HUDEP-2 (cell line): ENCODE results near the gene SERHL2.
"Not testable (repeated sequence)": the region's sequence is repeated elsewhere in the genome, so short reads cannot be mapped to it uniquely, and the experiment has no call there.

Experiments used
- DNase-seq, 76 experiments: peaks; one replicate each; lab custom pipeline; 2025; ENCODE audit not compliant: unreplicated experiment in 76 of 76; lab: John Stamatoyannopoulos, UW

Gene SERHL2

DNA sequence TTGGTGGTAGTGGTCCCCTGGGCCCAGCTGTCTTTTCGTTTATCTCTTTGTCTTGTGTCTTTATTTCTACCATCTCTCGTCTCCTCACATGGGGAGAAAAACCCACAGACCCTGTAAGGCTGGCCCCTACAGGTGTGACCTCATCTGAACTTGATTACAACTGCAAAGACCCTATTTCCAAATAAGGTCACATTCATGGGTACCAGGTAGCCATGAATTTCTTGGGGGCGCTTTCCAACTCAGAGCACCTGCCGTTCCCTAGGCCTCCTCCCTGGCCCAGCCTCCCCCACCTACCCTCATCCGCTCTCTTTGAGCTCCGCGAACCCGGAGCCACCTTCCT is 20.1 kb upstream of the SERHL2 start:
- DNase-seq: no peak

DNA sequence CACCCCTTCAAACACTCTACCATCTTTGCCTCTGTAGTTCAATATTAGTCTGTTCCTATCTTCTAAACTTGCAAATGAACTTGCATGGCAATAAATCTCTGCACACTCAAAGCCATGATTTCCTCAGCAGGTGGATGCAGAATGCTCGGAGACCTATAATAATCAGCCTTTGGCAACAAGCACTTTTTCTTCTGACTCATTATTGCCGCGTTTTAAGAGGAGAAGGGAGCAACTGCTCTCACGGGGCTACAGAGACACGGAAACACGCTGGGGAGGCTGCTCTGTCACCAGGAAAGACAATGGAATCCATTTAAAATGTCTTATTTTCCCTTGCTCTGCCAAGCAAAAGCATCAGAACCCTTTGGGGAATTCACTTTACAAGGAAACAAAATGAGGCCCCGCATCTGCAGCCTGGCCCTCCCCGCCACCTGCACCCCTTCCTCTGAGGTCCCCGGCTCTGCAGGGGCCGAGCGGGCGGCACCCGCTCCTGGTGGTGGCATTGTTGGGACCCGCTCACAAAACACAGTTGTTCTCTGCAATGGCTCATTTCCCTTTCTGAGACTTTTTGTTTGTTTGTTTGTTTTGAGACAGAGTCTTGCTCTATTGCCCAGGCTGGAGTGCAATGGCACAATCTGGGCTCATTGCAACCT is 18.5 kb upstream of the SERHL2 start:
- not testable (repeated sequence) for DNase-seq

DNA sequence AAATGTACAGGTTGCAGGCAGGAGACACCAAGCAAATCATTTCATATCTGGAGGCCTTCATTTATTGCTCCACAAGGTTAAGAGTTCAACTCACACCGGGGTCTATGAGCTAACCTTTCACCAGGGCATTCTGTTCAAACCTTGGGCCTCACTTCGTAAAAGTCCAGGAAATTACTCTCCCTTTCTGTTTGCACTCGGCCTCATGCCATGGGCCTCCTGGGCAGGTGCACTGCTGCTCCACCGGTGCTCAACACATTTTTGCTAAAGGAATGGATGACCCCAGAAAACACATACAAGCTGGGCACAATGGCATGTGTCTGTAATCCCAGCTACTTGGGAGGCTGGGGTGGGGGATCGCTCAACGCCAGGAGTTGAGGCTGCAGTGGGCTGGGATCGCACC is 17.6 kb upstream of the SERHL2 start:
- no peak for DNase-seq

DNA sequence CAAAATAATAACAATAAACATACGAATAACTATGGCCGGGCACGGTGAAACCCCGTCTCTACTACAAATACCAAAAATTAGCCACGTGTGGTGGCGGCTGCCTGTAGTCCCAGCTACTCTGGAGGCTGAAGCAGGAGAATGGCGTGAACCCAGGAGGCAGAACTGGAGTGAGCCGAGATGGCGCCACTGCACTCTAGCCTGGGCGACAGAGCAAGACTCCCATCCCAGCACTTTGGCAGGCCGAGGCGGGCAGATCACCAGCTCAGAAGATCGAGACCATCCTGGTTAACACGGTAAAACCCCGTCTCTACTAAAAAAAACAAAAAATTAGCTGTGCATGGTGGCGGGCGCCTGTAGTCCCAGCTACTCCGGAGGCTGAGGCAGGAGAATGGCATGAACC is 17.1 kb upstream of the SERHL2 start:
- not testable (repeated sequence) for DNase-seq

DNA sequence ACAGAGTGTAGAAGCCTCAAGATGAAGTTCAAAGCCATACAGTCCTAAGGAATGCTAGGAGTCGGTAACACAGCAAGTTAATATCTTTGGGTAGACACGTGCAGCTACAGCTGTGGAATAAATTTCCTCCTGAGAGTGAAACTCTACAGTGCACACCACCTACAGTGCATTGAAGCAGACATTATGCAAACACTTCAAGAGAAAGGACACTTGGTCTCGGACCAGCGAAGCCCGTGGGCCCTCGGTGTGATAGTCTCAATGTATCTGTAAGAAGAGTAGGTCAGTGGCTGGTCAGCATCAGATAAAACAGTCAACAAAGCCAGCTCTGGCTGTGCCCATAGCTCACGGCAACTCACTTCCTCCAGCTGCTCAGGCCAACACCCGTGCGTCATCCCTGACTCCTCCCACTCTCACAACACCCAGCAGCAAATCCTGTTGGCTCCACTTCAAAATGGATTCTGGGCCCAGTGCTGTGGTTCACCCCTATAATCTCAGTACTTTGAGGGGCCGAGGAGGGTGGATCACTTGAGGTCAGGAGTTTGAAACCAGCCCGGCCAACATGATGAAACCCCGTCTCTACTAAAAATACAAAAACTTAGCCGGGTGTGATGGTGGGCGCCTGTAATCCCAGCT is 16.4 kb upstream of the SERHL2 start:
- DNase-seq: not testable (repeated sequence)

DNA sequence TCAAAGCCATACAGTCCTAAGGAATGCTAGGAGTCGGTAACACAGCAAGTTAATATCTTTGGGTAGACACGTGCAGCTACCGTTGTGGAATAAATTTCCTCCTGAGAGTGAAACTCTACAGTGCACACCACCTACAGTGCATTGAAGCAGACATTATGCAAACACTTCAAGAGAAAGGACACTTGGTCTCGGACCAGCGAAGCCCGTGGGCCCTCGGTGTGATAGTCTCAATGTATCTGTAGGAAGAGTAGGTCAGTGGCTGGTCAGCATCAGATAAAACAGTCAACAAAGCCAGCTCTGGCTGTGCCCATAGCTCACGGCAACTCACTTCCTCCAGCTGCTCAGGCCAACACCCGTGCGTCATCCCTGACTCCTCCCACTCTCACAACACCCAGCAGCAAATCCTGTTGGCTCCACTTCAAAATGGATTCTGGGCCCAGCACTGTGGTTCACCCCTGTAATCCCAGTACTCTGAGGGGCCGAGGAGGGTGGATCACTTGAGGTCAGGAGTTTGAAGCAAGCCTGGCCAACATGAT is 14.5 kb upstream of the SERHL2 start:
- DNase-seq: not testable (repeated sequence)

DNA sequence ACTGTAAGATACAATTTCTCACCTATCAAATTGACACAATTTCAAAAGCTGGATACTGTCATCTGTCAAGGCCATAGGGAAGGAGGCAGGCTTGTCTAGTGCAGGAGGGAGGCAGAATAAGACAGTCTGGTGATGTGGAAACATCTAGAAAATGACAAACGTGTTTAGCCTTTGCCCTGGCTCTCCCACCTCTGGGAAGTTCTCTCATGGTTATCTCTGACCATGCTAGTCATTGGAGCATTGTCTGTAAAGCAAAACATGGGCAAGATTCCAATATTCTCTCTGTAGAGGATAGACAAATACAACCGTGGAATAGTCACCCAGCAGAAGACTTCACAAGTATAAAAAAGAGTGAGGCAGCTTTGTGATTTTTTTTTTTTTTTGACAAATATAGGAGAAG is 9.1 kb upstream of the SERHL2 start:
- peak in 4 of 76 experiments; percentile 3 to 24 (median 18) for DNase-seq

DNA sequence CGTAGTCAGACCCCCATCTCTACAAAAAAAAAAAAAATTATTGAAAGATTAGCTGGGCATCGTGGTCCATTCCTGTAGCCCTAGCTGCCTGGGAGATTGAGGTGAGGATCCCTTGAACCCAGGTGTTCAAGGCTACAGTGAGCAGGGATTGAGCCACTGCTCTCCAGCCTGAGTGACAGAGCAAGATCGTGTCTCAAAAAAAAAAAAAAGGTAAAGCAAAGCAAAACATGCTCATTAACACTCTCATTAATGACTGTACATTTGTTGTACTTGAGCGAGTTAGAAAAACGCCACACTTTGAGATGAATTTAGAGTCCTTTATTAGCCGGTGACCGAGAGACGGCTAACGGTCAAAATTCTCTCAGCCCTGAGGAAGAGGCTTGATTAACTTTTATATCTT is 6.2 kb upstream of the SERHL2 start:
- DNase-seq: no peak

DNA sequence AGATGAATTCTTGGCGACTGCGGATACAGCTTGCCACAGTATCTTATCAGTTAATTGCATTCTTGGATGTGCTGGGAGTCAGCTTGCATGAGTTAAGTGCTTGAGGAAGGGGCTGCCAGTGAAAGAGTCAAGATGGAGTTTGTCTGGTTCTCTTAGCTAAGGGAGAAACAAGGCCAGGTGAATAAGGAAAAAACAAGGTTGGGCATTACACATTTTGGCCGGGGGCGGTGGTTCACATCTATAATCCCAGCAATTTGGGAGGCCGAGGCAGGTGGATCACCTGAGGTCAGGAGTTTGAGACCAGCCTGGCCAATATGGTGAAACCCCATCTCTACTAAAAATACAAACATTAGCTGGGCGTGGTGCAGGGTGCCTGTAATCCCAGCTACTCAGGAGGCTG is 5.6 kb upstream of the SERHL2 start:
- not testable (repeated sequence) for DNase-seq

DNA sequence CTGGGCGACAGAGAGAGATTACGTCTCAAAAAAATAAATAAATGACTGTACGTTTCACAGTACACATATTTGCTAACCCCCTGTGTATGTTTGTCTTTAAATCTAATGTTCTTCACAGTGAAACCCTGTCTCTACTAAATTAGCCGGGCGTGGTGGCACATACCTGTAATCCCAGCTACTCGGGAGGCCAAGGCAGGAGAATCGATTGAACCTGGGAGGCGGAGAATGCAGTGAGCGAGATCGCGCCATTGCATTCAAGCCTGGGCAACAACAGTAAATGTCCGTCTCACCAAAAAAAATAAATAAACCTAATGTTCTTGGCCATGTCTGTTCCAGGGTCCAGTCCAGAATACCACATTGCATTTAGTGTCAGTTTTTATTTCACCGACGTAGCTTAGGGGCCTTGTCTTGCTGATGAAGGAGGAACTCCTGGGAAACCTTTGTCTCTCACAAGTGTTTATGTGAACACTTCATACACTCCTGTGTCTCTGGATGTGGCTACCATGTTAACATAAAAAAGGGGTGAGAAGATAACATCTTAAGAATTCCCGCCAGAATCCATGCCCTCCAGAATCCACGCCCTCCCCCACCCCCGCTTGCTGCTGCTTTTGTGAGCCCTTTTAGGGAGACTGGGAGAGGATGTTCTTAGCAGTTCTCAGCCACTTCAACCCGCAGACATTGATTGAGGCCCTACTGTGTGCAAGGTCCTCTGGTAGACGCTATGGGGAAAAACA is 5.0 kb upstream of the SERHL2 start:
- DNase-seq: no peak

DNA sequence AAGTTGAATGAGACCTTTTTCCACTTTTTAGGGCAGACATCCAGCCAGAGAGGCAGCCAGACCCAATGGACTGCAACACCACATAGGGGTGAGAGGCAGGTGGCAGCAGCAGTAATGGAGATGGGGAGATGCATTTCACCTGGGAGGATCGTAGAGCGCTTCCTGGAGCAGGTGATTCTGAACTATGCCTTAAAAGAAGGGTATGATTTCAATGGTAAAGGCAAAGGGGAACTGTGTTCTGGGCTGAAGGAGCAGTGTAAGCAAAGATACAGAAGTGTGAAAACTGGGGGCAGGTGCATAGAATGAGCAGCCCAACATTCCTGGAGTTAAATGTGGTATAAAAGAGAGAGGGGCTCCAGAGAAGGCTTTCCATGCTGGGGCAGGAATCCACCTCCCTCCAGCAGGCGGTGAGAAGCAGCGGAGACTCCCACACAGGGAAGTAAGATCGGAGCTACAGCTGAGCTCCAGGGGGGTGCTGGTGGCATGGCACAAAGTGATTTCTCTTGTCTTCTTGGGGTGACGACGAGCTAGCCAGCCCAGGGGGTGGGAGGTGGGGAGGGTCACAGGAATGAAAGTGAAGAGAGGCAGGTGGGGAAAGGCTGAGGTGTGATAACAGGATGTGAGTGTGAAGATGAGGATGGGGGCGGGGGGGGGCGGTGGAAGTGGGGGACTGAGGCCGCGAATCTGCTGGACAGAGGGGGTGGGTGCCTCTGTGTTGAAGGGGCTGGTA is 4.3 kb upstream of the SERHL2 start:
- no peak for DNase-seq

DNA sequence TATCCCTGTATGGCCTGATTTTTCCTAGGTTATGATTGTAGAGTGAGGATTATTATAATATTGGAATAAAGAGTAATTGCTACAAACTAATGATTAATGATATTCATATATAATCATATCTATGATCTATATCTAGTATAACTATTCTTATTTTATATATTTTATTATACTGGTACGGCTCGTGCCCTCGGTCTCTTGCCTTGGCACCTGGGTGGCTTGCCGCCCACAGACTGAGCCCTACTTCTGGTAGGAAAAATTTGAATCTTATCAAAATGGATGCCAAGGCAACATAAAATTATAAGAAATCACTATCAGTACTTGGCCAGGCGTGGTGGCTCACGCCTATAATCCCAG is 1.5 kb upstream of the SERHL2 start:
- DNase-seq: not testable (repeated sequence)

DNA sequence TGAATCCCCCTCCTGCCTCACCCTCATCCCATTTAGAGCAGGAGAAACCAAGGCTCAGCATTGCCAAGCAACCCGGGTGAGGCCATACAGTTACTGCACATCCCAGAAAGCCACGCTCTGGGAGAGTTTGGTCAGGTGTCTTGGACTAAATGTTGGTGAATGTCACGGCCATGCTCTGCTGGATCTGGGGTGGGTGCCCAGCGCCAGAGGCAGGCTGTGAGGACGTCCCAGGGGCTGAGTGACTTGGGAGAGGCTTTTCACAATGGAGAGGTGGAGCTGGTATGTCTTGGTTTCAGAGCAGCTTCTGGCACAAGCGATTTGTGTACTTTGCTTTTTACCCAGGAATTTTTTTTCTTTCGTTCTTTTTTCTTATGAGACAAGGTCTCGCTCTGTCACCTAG is 6.6 kb downstream of the SERHL2 start:
- no peak for DNase-seq

DNA sequence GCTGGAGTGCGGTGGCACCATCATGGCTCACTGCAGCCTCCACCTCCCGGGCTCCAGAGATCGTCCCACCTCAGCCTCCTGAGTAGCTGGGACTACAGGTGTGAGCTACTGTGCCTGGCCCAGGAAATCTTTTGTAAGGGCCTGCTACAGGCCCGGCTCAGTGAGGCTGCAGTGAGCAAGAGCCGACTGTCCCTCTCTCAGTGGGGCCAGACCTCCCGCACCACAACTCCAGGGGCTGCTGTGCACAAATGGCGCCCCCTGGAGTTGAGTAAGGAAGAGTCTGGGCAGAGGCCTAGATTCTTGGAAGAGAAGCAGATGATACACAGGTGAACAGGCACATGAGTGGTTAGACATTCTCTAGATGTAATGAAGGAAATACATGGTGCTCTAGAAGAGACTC is 7.0 kb downstream of the SERHL2 start:
- DNase-seq: peak in 6 of 76 experiments; percentile 4 to 31 (median 12)

DNA sequence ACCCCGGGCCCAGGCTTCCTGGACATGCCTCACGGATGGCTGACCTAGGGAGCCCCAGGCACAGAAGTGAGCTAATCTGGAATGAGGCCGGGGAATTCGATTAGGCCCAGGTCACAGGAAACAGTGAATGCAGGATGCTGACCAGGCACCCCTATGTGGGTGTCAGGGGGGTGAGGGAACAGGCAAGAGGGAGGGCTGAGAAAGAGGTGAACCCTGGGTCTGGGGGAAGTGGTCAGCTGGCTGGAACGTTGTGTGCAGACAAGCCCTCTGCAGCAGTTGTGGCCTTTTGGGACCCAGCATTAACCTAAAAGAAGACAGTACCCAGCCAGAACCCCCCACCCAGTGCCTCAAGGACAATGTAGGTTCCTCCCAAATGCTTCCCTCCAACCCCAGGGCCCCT is 8.1 kb downstream of the SERHL2 start:
- DNase-seq: no peak

DNA sequence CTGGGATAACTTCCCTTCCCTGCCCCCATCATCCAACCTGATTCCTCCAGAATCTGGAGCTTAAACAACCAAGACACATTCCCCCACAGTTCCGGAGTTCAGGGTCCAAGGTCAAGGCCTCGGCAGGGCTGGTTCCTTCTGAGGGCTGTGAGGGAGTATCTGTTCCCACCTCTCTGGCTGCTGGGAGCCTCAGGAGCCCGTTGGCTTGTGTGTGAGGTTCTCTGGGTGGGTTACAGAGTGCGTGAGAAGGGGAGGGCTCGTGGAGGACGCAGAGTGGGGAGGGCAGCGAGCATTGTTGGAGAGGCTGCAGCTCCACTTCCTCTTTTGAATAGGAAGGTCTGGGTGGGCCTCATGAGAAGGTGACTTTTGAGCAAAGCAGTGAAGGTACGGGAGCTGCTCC is 8.5 kb downstream of the SERHL2 start:
- DNase-seq: no peak

DNA sequence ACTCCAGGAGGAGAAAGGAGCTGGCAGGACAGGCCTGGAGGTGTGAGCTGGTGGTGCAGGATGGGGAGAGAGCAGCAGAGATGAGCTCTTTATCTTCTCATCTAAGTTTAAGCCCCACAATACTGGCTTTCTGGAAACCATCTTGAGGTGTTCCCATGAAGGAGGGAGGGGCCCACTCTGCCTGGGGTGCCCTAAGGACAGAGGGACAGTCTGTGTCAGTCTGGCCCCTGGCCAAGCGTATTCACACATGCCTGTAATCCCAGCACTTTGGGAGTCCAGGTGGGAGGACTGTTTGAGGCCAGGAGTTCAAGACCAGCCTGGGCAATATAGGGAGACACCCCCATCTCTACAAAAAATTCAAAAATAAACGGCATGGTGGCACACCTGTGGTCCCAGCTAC is 8.9 kb downstream of the SERHL2 start:
- no peak for DNase-seq

DNA sequence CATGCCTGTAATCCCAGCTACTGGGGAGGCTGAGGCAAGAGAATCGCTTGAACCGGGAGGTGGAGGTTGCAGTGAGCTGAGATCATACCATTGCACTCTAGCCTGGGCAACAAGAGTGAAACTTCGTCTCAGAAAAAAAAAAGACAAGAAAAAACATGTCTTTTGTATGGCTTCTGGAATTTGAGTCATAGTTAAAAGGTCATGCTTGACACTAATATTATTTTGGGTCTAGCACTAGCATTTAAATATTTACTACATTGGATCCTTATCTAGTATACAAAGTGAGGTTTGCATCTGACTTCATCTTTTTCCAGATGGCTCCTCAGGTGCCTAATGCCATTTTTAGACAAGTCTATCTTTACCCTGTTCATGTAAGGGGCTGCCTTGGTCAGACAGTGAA is 10.2 kb downstream of the SERHL2 start:
- DNase-seq: not testable (repeated sequence)

DNA sequence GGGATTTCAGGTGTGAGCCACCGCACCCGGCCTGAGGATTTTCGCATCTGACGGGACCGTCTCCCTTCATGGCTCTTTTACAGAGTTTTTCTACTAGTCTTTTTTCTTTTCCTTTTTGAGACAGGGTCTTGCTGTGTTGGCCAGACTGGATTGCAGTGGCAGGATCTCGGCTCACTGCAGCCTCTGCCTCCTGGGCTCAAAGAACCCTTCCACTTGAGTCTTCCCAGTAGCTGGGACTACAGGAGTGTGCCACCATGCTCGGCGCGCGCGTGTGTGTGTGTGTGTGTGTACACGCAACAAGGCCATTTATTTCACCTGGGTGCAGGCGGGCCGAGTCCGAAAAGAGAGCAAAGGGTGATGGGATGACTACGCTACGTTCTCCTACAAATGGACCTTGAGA is 10.9 kb downstream of the SERHL2 start:
- DNase-seq: no peak

DNA sequence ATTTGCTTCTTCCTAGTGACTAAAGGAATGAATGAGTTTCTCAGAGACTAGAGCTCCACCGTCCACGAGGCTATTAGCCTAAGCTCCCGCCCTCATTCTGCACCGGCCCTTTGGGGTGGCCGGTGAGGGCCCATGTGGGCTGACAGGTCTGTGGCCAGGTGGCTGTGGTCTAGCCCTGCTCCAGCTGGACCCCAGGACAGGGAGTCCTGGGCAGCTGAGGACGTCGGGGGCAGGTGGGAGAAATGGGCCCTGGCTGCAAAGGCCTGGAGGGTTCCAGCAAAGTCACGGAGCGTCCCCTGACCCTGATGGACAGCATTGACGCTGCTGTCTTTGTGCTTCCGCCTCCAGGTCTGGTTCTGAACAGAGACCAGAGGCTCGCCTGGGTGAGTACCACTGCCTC is 12.2 kb downstream of the SERHL2 start:
- no peak for DNase-seq

DNA sequence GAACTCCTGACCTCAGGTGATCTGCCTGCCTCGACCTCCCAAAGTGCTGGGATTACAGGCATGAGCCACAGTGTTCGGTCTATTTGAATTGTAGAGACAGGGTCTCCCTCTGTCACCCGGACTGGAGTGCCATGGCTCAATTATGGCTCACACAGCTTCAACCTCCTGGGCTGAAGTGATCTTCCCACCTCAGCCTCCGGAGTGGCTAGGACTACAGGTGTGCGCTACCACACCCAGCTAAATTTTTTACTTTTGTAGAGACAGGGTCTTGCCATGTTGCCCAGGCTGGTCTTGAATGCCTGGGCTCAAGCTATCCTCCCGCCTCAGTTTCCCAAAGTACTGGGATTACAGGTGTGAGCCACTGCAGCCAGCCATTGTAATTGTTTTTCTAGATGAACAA is 14.2 kb downstream of the SERHL2 start:
- not testable (repeated sequence) for DNase-seq
